C4-2B (cell line): ENCODE results near the gene GRK5.

Experiments
- CTCF ChIP-seq: fragments of 450-650 bp; conservative IDR thresholded peaks from 2 replicates; pipeline ENCODE4 v1.5.1; 2017; ENCODE audit warnings: mild to moderate bottlenecking
- ZFX ChIP-seq: fragments of 450-650 bp; IDR thresholded peaks from 2 replicates; pipeline ENCODE4 v1.6.1; 2017

- TF ChIP-seq CTCF (no peak), ZFX (no peak)
These were observed 96.5 kb downstream of the GRK5 start for GRCh38 chr10:119303886-119304285.
